Peyer's patch (tissue), 4 donors: Measurements from ENCODE around the gene CNTN5. TPM values are rescaled to one million over a fixed set of nuclear protein-coding genes. Genes with fewer than 3 reads are reported as not detected.

ENCODE experiments used
- DNase-seq, 3 donors: peaks; one replicate each; pipeline ENCODE4 v3.0.0-alpha.2; 2017 to 2019
- H3K27ac ChIP-seq, 4 donors: fragments of 200-600 bp; sonication (generic); one replicate each; pipeline ENCODE4 v1.5.1; 2016 to 2019
- H3K27me3 ChIP-seq, 2 donors: fragments of 200-600 bp; sonication (generic); one replicate each; pipeline ENCODE4 v1.5.1; 2019
- H3K36me3 ChIP-seq, 3 donors: fragments of 200-600 bp; sonication (generic); one replicate each; pipeline ENCODE4 v1.5.1; 2016 to 2019
- H3K4me1 ChIP-seq, 4 donors: fragments of 200-600 bp; sonication (generic); one replicate each; pipeline ENCODE4 v1.5.1; 2016 to 2019
- H3K4me3 ChIP-seq, 4 donors: fragments of 200-600 bp; sonication (generic); 1 replicate in 3 of 4; 2 replicates in 1 of 4; pipeline ENCODE4 v1.5.1; 2016 to 2019; ENCODE audit warnings: mild to moderate bottlenecking in 1 of 4
- H3K9me3 ChIP-seq, 4 donors: fragments of 200-600 bp; sonication (generic); one replicate each; pipeline ENCODE4 v1.5.1; 2016 to 2019; ENCODE audit warnings: mild to moderate bottlenecking in 1 of 4
- CTCF ChIP-seq, 6 experiments: fragments of 450-650 bp in 4 of 6; fragments of 200-600 bp in 2 of 6; sonication (generic) in 1 of 6; IDR thresholded peaks; one replicate each; pipeline ENCODE4 v1.5.1; 2017 to 2019; ENCODE audit warnings: antibody characterized with exemption in 6 of 6, mild to moderate bottlenecking in 3 of 6, moderate library complexity in 1 of 6
- POLR2A ChIP-seq, 2 donors: fragments of 450-650 bp; IDR thresholded peaks; one replicate each; pipeline ENCODE4 v1.5.1; 2017; ENCODE audit warnings: antibody characterized with exemption in 2 of 2, mild to moderate bottlenecking in 2 of 2, moderate library complexity in 2 of 2
- total RNA-seq, 4 donors: library from RNA; depleted of rRNA; stranded (reverse); fragments of >200 nt; gene quantifications; one replicate each; pipeline ENCODE4 v1.1.0, GENCODE V29; 2016

Gene CNTN5
- total RNA-seq, 4 donors from 2014 or later: not detected

GRCh38 chr11:99759787-99760186, 739.0 kb downstream of the CNTN5 start:
- H3K27me3 ChIP-seq: no peaks in the 10 kb centered on the region
- DNase-seq: no peak
- no peak overlapping the region for H3K27ac ChIP-seq
- no peaks in the 10 kb centered on the region for H3K9me3 ChIP-seq
- no peaks in the 10 kb centered on the region for H3K4me1 ChIP-seq
- TF ChIP-seq POLR2A (IDR thresholded peaks at IDR 0.05): no peak
- TF ChIP-seq CTCF (IDR thresholded peaks at IDR 0.05): no peak
- H3K36me3 ChIP-seq: no peaks in the 10 kb centered on the region
- no peak overlapping the region for H3K4me3 ChIP-seq

GRCh38 chr11:99766811-99767210, 746.1 kb downstream of the CNTN5 start:
- Histone ChIP-seq H3K4me1 (no peaks in the 10 kb centered on the region), H3K27me3 (no peaks in the 10 kb centered on the region), H3K36me3 (no peaks in the 10 kb centered on the region), H3K27ac (no peak overlapping the region), H3K9me3 (no peaks in the 10 kb centered on the region), H3K4me3 (no peak overlapping the region)
- no peak for TF ChIP-seq CTCF (IDR thresholded peaks at IDR 0.05)
- TF ChIP-seq POLR2A (IDR thresholded peaks at IDR 0.05): no peak
- no peak for DNase-seq

GRCh38 chr11:99773646-99774045, 752.9 kb downstream of the CNTN5 start:
- H3K36me3 ChIP-seq: no peaks in the 10 kb centered on the region
- DNase-seq: no peak
- no peaks in the 10 kb centered on the region for H3K27me3 ChIP-seq
- no peaks in the 10 kb centered on the region for H3K9me3 ChIP-seq
- H3K27ac ChIP-seq: no peak overlapping the region
- no peaks in the 10 kb centered on the region for H3K4me1 ChIP-seq
- H3K4me3 ChIP-seq: no peak overlapping the region
- TF ChIP-seq POLR2A (IDR thresholded peaks at IDR 0.05) (no peak), CTCF (IDR thresholded peaks at IDR 0.05) (no peak)

GRCh38 chr11:99781074-99781473, 760.3 kb downstream of the CNTN5 start:
- H3K27ac ChIP-seq: no peak overlapping the region
- no peaks in the 10 kb centered on the region for H3K9me3 ChIP-seq
- H3K27me3 ChIP-seq: no peaks in the 10 kb centered on the region
- TF ChIP-seq POLR2A (IDR thresholded peaks at IDR 0.05) (no peak), CTCF (IDR thresholded peaks at IDR 0.05) (no peak)
- no peaks in the 10 kb centered on the region for H3K36me3 ChIP-seq
- H3K4me3 ChIP-seq: no peak overlapping the region
- H3K4me1 ChIP-seq: no peaks in the 10 kb centered on the region
- no peak for DNase-seq

- no peaks in the 10 kb centered on the region for H3K36me3 ChIP-seq
These were observed 770.6 kb downstream of the CNTN5 start for GRCh38 chr11:99791354-99791753.

More at GRCh38 chr11:99791354-99791753, 770.6 kb downstream of the CNTN5 start:
- Histone ChIP-seq H3K9me3 (peaks cover 0 to under 1% (median 0%) of the 10 kb centered on the region in 4 donors), H3K27me3 (no peaks in the 10 kb centered on the region), H3K4me1 (no peaks in the 10 kb centered on the region), H3K4me3 (no peak overlapping the region), H3K27ac (no peak overlapping the region)
- DNase-seq: no peak
- TF ChIP-seq POLR2A (IDR thresholded peaks at IDR 0.05): no peak
- no peak for TF ChIP-seq CTCF (IDR thresholded peaks at IDR 0.05)
